HG03159 (cell line): ENCODE data around the gene CXorf38.
A peak's percentile ranks its signal among the peaks of the same experiment; 100 is the strongest.
"Not testable (repeated sequence)": the region's sequence is repeated elsewhere in the genome, so short reads cannot be mapped to it uniquely, and the experiment has no call there.

ENCODE experiments used
- ATAC-seq: cut with Tn5 transposase; IDR thresholded peaks from one replicate; pipeline ENCODE4 v1.9.1; 2021; ENCODE audit warnings: mild to moderate bottlenecking, moderate library complexity; ENCODE audit not compliant: unreplicated experiment

Gene CXorf38

DNA sequence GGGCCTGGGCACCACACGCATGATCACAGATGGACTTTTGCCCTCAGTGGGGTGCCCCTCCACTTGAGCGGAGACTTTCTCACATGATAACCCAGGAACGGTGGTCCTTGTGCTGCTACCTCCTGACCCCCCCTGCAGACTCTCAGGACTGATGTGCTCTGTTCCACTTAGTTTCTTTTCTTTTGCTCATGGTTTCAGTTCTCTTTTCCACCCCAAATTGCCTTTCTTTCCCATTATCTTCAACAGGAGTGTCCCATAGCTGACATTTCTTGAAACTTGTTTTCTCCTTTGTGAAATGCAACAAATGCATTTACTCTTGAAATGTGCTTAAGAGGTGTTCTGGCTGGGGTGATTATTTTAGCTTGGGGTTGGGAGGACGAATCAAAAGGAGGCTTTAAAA is 15.2 kb downstream of the CXorf38 start:
- no peak for ATAC-seq

- ATAC-seq, result no peak
Observed at GRCh38 chrX:40628506-40628905, 18.9 kb downstream of the CXorf38 start.

- no peak for ATAC-seq
Observed at GRCh38 chrX:40625294-40625693, 22.1 kb downstream of the CXorf38 start.

DNA sequence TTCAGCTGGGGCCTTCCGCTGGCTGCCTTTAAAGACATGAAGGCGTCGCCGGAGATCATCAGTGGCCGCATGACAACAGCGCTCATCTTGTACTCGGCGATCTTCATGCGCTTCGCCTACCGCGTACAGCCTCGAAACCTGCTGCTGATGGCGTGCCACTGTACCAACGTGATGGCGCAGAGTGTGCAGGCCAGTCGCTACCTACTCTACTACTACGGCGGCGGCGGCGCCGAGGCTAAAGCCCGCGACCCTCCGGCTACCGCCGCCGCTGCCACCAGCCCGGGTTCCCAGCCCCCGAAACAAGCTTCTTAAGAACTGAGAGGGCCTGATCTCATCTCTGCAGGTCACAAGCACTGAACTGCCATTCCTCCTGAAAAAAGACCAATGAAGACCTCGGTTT is 23.7 kb downstream of the CXorf38 start:
- no peak for ATAC-seq

DNA sequence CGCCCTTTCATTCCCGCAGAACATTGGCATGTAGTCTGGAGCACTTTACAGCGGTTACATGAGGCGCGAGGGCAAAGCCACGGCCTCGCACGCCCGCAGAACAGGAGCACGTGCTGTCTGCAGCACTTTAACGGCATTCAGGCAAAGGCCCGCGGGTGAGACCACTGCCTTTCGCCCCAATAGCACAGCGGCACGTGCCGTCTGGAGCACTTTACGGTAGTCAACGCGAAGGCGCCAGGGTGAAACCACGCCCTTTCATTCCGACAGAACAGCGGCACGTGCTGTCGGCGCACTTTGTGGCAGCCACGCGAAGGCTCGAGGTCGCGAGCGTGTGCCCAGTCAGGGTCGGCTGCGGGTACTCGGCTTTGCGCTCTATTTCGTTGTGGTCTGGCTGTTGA is 24.2 kb downstream of the CXorf38 start, which contains the start of gene MPC1L:
MPC1L (plus strand) TSS at position 290 of the 398 bp plus-strand sequence. CDS start 138 bp downstream, outside the sequence.
- no peak for ATAC-seq

GRCh38 chrX:40622479-40623138 is 24.8 kb downstream of the CXorf38 start:
- ATAC-seq, result no peak

DNA sequence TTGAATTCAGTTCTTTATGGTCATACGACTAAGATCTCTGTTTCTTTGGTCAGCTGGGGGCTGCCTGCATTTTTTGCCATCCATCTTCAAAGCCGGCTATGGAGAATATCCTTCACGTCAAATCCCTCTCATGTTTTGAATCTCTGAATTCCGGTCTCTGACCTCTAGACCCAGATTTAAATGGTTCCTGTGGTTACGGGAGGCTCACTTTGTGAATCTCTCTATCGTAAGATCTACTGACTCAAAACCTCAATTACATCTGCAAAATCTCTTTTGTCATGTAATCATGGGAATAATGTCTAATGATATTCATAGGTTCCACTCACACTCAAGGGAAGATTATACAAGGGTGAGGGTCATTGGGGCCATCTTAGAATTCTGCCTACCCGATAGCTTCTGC is 29.8 kb downstream of the CXorf38 start:
- ATAC-seq, result no peak

GRCh38 chrX:40615976-40616375 is 31.4 kb downstream of the CXorf38 start:
- no peak for ATAC-seq

- no peak for ATAC-seq
Observed at GRCh38 chrX:40612511-40612910, 34.9 kb downstream of the CXorf38 start.

- ATAC-seq, result no peak
Observed at GRCh38 chrX:40607381-40607780, 40.0 kb downstream of the CXorf38 start.

GRCh38 chrX:40603446-40603845 is 43.9 kb downstream of the CXorf38 start:
- ATAC-seq, result no peak

DNA sequence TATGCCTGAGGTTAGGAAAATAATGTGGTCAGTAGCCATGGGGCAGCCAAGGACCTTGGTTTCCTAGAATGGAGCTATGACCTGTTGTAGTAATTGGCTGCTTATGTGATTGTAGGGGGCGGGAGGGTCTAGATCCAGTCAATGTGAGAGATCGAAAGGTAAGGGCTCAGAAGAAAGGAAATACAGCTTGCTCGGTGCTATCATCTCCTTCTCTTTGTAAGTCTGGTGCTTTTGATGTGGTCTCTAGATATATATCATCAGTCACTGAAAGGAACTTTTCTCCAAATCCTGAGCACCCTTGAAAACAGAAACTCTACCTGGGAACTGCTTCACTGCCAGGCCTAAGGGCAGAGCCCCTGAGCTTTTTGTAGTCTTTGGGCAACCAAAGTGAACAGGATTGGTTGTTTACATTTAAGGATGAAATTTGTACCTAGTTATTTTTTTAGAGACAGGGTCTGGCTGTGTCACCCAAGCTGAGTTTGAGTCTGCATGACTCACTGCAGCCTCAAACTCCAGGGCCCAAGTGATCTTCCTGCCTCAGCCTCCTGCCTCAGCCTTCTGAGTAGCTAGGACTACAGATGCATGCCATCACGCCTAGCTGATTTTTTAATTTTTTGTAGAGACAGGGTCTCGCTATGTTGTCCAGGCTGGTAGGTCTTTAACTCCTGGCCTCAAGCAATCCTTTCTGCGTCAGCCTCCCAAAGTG is 57.6 kb downstream of the CXorf38 start:
- not testable (repeated sequence) for ATAC-seq

GRCh38 chrX:40587623-40588022 is 59.7 kb downstream of the CXorf38 start:
- ATAC-seq, result not testable (repeated sequence)

DNA sequence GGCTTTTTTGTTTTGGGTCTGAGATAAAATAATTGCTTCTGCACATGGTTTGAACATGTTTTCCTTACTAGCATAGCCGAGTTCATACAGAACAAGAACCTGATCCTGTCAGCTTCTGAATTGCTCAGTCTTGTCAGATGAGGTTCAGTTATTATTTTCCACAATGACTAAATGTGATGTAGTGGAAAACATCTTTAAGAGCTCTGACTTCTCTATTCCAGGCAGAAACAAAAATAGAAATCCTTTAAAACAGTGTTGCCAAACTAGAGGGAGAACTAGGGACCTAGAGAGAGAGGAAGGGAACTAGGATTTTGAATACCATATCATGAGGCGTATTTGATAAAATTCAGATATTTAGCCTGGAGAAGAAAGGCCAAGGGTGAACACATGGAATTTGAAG is 64.5 kb downstream of the CXorf38 start:
- ATAC-seq, result no peak

- not testable (repeated sequence) for ATAC-seq
Observed at GRCh38 chrX:40582178-40582577, 65.2 kb downstream of the CXorf38 start.

DNA sequence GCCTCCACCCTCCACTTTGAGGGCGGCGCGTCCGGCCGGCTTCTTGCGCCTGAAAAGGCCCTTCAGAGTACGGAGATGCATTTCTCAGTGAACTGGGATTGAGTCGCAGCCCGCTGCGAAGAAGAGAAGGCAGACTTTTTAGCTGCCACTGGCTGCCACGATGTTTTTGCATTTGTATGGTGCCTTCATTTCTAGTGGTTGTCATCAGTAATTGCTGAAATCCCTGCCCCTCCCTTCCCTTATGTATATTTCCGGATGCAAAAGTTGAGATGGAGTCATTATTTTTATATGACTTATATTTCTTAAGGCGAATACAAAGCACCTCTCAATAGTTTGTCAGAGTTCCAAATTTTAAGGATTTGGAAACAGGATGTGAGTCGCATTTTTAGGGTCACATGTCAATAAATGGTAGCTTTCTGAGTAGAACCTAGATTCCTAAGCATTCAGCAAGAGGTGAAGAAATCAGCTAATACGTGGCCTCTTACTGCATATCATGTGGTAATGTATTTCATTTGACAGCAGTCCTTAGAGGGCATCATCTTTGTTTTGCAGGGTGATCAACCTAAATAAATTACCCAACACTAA is 65.9 kb downstream of the CXorf38 start:
- ATAC-seq, result no peak

GRCh38 chrX:40580537-40581335 is 66.6 kb downstream of the CXorf38 start, which contains the start of gene ATP6AP2:
Gene ATP6AP2 (plus strand): TSS chrX:40580970. CDS start chrX:40581066, 96 bp downstream.
- ATAC-seq, result peak; percentile 96

GRCh38 chrX:40579900-40580536 is 67.3 kb downstream of the CXorf38 start:
- peak; percentile 42 for ATAC-seq

DNA sequence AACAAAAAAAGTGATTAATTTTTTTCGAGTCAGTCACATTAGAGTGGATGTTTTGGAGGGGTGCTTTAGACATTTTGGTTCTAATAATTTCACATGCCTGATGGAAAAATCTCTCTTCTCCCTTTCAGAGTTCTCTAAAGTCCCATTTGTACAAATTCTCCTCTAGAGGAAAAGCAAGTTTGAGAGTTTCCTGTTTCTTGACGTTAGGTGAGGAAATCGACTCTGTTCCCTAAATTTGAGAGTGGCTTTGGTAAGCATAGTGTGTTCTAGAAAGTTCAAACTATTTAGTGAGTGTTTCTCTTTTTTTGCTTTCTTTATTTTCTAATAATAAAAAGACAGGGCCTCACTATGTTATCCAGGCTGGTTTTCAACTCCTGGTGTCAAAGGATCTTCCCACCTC is 68.2 kb downstream of the CXorf38 start:
- no peak for ATAC-seq

- ATAC-seq, result no peak
Observed at GRCh38 chrX:40578039-40578695, 69.2 kb downstream of the CXorf38 start.
